COLO668 (cell line): ENCODE data around the gene MX2.

Experiments used
- DNase-seq: peaks from one replicate; lab custom pipeline; 2025; ENCODE audit not compliant: unreplicated experiment; lab: John Stamatoyannopoulos, UW

MX2 gene

GRCh38 chr21:41364308-41364707 is 2.5 kb downstream of the MX2 start:
- DNase-seq, result no peak

GRCh38 chr21:41365377-41366107 is 3.7 kb downstream of the MX2 start:
- no peak for DNase-seq

- peak; percentile 69 for DNase-seq
These were observed 4.8 kb downstream of the MX2 start for GRCh38 chr21:41366522-41367151.

GRCh38 chr21:41367301-41367944 is 5.6 kb downstream of the MX2 start:
- DNase-seq, result no peak

- DNase-seq, result no peak
These were observed 6.3 kb downstream of the MX2 start for GRCh38 chr21:41367945-41368734.

GRCh38 chr21:41368735-41369104 is 6.9 kb downstream of the MX2 start:
- DNase-seq, result no peak

GRCh38 chr21:41369105-41369919 is 7.5 kb downstream of the MX2 start:
- peak; percentile 10 for DNase-seq

GRCh38 chr21:41369920-41370839 is 8.4 kb downstream of the MX2 start:
- peak; percentile 26 for DNase-seq

GRCh38 chr21:41370840-41371684 is 9.2 kb downstream of the MX2 start:
- DNase-seq, result no peak

- no peak for DNase-seq
These were observed 9.8 kb downstream of the MX2 start for GRCh38 chr21:41371685-41372030.

GRCh38 chr21:41373253-41373652 is 11.4 kb downstream of the MX2 start:
- no peak for DNase-seq

- DNase-seq, result no peak
These were observed 11.9 kb downstream of the MX2 start for GRCh38 chr21:41373763-41374162.

GRCh38 chr21:41374177-41374712 is 12.4 kb downstream of the MX2 start:
- no peak for DNase-seq

- DNase-seq, result no peak
These were observed 13.2 kb downstream of the MX2 start for GRCh38 chr21:41374867-41375533.

- DNase-seq, result no peak
These were observed 14.0 kb downstream of the MX2 start for GRCh38 chr21:41375875-41376274.

- DNase-seq, result no peak
These were observed 15.9 kb downstream of the MX2 start for GRCh38 chr21:41377715-41378114.

GRCh38 chr21:41378849-41379248 is 17.0 kb downstream of the MX2 start:
- no peak for DNase-seq

- no peak for DNase-seq
These were observed 18.1 kb downstream of the MX2 start for GRCh38 chr21:41379901-41380300.
